GM06990 (cell line): Measurements from ENCODE around the gene GAD2.

Source experiments
- DNase-seq: peaks from one replicate; pipeline ENCODE4 v3.0.0-alpha.2; 2011; ENCODE audit not compliant: insufficient read length; ENCODE audit errors: extremely low read depth
- H3K27me3 ChIP-seq: replicated peaks from 2 replicates; pipeline ENCODE4 v1.6.0; 2011; ENCODE audit warnings: low read length; ENCODE audit not compliant: control insufficient read depth, insufficient read depth
- H3K36me3 ChIP-seq: 2 replicates; pipeline ENCODE4 v1.5.1; 2011; ENCODE audit warnings: low read length; ENCODE audit not compliant: control insufficient read depth, insufficient read depth
- H3K4me3 ChIP-seq: replicated peaks from 2 replicates; pipeline ENCODE4 v1.5.1; 2011; ENCODE audit warnings: low read depth, mild to moderate bottlenecking, control low read depth, low read length
- TF ChIP-seq, protein P1 (sequence below): IDR thresholded peaks from 2 replicates; pipeline ENCODE4 v1.5.1; 2011; ENCODE audit warnings: low read length, control low read depth, mild to moderate bottlenecking, inconsistent platforms; ENCODE audit not compliant: insufficient read depth, poor library complexity, severe bottlenecking

The GAD2 gene

DNA sequence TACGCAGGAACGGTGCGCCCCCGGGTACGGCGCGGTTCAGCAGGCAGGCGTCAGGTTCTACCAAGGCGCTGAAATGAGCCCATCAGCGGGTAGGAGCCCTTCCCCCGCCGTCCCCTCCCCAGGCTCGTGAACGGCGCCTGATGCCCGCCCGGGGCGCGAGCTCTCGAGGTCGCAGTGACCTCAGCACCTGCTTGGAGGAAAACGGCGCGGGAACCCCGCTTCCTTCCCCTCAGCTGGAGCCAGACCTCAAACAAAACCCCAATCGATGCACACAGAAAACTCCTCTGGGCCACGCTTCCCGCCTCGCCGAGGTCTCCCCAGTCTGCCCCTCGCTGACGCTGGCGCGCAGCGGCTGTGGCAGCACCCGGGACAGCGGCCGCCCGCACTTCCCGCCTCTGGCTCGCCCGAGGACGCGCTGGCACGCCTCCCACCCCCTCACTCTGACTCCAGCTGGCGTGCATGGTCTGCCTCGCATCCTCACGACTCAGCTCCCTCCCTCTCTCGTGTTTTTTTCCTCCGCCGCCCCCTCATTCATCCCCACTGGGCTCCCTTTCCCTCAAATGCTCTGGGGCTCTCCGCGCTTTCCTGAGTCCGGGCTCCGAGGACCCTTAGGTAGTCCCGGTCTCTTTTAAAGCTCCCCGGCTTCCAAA, 514 bp upstream of the GAD2 start:
- no peak overlapping the region for H3K4me3 ChIP-seq

DNA sequence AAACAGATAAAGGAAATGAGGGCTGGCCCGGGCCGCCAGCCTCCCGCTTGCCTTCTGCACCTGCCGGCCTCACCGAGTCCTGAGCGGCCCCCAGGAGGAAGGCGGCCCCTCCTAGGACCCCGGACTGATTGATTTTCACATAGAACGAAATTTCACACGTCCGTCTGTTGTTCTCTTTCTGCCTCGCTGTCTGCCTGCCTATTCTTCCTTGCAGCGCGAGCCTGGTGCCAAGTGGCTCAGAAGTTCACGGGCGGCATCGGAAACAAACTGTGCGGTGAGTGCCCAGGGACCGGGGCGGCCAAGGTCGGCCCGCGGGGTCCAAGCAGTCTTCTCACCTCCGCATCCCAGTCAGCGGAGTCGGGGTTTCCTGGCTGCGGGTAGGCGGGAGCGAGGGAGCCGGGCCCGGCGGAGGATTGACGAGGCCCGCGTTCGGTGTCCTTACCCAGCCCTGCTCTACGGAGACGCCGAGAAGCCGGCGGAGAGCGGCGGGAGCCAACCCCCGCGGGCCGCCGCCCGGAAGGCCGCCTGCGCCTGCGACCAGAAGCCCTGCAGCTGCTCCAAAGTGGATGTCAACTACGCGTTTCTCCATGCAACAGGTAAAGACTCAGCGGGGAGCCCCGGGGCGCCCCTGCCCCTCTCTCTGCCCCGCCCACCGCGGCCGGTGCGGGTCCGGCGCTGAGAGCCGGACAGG, 967 bp downstream of the GAD2 start:
- TF ChIP-seq, protein P1, sequence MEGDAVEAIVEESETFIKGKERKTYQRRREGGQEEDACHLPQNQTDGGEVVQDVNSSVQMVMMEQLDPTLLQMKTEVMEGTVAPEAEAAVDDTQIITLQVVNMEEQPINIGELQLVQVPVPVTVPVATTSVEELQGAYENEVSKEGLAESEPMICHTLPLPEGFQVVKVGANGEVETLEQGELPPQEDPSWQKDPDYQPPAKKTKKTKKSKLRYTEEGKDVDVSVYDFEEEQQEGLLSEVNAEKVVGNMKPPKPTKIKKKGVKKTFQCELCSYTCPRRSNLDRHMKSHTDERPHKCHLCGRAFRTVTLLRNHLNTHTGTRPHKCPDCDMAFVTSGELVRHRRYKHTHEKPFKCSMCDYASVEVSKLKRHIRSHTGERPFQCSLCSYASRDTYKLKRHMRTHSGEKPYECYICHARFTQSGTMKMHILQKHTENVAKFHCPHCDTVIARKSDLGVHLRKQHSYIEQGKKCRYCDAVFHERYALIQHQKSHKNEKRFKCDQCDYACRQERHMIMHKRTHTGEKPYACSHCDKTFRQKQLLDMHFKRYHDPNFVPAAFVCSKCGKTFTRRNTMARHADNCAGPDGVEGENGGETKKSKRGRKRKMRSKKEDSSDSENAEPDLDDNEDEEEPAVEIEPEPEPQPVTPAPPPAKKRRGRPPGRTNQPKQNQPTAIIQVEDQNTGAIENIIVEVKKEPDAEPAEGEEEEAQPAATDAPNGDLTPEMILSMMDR = no peak
- H3K36me3 ChIP-seq = no peaks in the 10 kb centered on the region
- H3K27me3 ChIP-seq = peaks cover 8% of the 10 kb centered on the region
- DNase-seq = no peak
- no peak overlapping the region for H3K4me3 ChIP-seq

More for the DNA sequence above, 514 bp upstream of the GAD2 start:
- TF ChIP-seq, protein P1 = no peak
- DNase-seq = no peak
- H3K27me3 ChIP-seq = peaks cover 7% of the 10 kb centered on the region
- H3K36me3 ChIP-seq = no peaks in the 10 kb centered on the region

DNA sequence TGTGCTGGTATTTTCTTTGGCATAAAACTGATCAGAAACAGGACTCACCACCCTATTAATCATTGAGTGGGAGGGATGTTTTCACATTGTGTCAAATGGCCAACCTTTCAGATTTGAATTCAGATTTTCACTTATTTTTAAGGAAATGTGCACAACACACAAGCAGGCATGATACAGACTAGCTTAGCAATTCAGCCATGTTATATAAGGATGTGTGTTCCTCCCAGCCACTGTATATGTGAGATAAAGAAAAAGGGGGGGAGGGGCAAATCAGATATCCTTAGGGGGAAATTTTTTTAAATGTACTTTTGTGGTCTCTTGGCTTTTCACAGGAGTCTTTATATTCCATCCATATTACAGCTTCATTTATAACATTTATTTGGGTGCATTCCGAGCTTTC, 3.1 kb downstream of the GAD2 start:
- H3K27me3 ChIP-seq = peaks cover 8% of the 10 kb centered on the region
- no peak for DNase-seq
- TF ChIP-seq, protein P1 = no peak
- no peak overlapping the region for H3K4me3 ChIP-seq
- H3K36me3 ChIP-seq = no peaks in the 10 kb centered on the region

DNA sequence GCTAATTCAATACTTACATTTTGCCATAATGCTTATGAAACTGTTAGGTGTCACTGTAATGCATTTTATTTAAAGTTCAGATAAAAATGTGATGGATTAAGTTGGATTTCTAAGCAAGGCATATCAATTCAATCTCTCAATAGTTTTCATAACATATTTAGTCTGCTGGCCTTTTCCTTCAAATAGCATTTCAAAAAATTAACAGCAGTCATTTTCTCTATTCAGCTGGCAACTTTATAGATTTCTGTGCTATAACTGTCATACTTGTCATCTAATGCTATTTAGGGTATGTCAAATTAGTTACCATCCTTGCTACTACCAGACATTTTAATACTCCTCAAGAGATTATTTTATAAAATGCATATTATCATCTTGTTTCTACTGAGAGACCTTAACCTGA, 4.3 kb downstream of the GAD2 start:
- TF ChIP-seq, protein P1 = no peak
- Histone ChIP-seq H3K27me3 (peaks cover 4% of the 10 kb centered on the region), H3K36me3 (no peaks in the 10 kb centered on the region), H3K4me3 (no peak overlapping the region)
- DNase-seq = no peak

DNA sequence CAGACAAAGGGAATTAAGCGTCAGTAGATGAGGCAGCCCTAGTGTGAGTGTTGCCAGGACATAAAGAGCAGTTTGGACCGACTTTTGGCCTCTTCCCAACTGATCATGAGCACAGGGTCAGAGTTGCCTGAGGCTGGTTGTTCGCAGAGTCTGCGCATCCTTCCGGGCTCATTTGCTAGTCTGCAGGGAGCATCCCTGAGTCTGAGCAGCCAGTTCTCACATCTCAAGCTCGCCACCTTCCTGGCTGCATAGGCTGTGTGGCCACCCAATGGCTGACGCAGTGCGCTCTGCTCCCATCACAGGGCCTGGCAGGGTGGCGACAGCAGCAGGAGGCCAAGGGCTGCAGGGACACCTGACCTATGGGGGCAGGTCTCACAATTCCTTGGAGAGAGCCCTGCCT, 5.0 kb downstream of the GAD2 start:
- Histone ChIP-seq H3K4me3 (no peak overlapping the region), H3K36me3 (no peaks in the 10 kb centered on the region), H3K27me3 (peaks cover 4% of the 10 kb centered on the region)
- DNase-seq = no peak
- TF ChIP-seq, protein P1 = no peak
